Transverse colon (tissue), 4 donors: ENCODE results near the gene GNG14.
"Not testable (repeated sequence)": the region's sequence is repeated elsewhere in the genome, so short reads cannot be mapped to it uniquely, and the experiment has no call there.

Experiments
- POLR2A ChIP-seq: fragments of 450-650 bp; IDR thresholded peaks from one replicate; pipeline ENCODE4 v1.6.1; 2016; ENCODE audit warnings: antibody characterized with exemption, mild to moderate bottlenecking, moderate library complexity
- POLR2AphosphoS5 ChIP-seq, 3 donors: sonication (generic); formaldehyde crosslinking; IDR thresholded peaks; one replicate each; pipeline ENCODE4 v1.6.1; 2016; ENCODE audit warnings: antibody characterized with exemption in 3 of 3
- TF ChIP-seq, protein P1 (sequence below), 5 experiments: fragments of 200-600 bp in 3 of 5; fragments of 450-650 bp in 2 of 5; sonication (generic) in 3 of 5; IDR thresholded peaks; 1 replicate in 2 of 5; 2 replicates in 3 of 5; pipeline ENCODE4 v1.5.1; 2016 to 2017; ENCODE audit warnings: antibody characterized with exemption in 5 of 5, inconsistent platforms in 3 of 5, mild to moderate bottlenecking in 2 of 5, moderate library complexity in 1 of 5

DNA sequence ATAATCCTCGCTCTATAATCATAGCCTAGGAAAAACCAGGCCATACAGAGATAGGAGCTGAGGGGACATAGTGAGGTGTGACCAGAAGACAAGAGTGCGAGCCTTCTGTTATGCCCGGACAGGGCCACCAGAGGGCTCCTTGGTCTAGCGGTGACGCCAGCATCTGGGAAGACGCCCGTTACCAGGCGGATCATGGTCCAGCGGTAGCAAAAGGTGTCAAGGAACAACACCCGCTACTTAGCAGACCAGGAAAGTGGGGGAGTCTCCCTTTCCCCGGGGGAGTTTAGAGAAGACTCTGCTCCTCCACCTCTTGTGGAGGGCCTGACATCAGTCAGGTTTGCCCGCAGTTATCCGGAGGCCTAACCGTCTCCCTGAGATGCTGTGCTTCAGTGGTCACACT, 24.3 kb downstream of the GNG14 start:
- TF ChIP-seq, protein P1, sequence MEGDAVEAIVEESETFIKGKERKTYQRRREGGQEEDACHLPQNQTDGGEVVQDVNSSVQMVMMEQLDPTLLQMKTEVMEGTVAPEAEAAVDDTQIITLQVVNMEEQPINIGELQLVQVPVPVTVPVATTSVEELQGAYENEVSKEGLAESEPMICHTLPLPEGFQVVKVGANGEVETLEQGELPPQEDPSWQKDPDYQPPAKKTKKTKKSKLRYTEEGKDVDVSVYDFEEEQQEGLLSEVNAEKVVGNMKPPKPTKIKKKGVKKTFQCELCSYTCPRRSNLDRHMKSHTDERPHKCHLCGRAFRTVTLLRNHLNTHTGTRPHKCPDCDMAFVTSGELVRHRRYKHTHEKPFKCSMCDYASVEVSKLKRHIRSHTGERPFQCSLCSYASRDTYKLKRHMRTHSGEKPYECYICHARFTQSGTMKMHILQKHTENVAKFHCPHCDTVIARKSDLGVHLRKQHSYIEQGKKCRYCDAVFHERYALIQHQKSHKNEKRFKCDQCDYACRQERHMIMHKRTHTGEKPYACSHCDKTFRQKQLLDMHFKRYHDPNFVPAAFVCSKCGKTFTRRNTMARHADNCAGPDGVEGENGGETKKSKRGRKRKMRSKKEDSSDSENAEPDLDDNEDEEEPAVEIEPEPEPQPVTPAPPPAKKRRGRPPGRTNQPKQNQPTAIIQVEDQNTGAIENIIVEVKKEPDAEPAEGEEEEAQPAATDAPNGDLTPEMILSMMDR (IDR thresholded peaks at IDR 0.05) = peak in 4 of 5 experiments; percentile 37 to 49 (median 44)
- not testable (repeated sequence) for TF ChIP-seq POLR2AphosphoS5 (IDR thresholded peaks at IDR 0.05); POLR2A
